H9 (cell line): ENCODE results near the gene CLSTN3. TPM values are rescaled to one million over a fixed set of nuclear protein-coding genes. Genes with fewer than 3 reads are reported as not detected.

Source experiments
- DNase-seq: peaks from one replicate; pipeline ENCODE4 v3.0.0-alpha.2; 2017
- H2AFZ ChIP-seq: one replicate; pipeline ENCODE4 v1.6.1; 2013; ENCODE audit warnings: mild to moderate bottlenecking, low read length, control low read depth, moderate library complexity
- H2AK5ac ChIP-seq: 2 replicates; pipeline ENCODE4 v1.6.1; 2013; ENCODE audit warnings: low read length, control low read depth, mixed read lengths; ENCODE audit not compliant: insufficient read length
- H2BK120ac ChIP-seq: one replicate; pipeline ENCODE4 v1.6.1; 2013; ENCODE audit warnings: low read depth, mild to moderate bottlenecking, low read length, control low read depth, inconsistent platforms; ENCODE audit not compliant: poor library complexity, severe bottlenecking
- H2BK12ac ChIP-seq: 2 replicates; pipeline ENCODE4 v1.6.1; 2013; ENCODE audit warnings: low read length, control low read depth, mixed read lengths, low read depth; ENCODE audit not compliant: insufficient read length
- H2BK15ac ChIP-seq: 2 replicates; pipeline ENCODE4 v1.6.1; 2013; ENCODE audit warnings: low read depth, low read length, control low read depth
- H2BK20ac ChIP-seq: one replicate; pipeline ENCODE4 v1.6.1; 2013; ENCODE audit warnings: low read depth, mild to moderate bottlenecking, low read length, control low read depth, inconsistent platforms; ENCODE audit not compliant: poor library complexity, severe bottlenecking
- H2BK5ac ChIP-seq: 2 replicates; pipeline ENCODE4 v1.6.1; 2013; ENCODE audit warnings: low read length, control low read depth, mixed read lengths; ENCODE audit not compliant: insufficient read length
- H3K14ac ChIP-seq: 2 replicates; pipeline ENCODE4 v1.6.1; 2013; ENCODE audit warnings: low read length, control low read depth; ENCODE audit not compliant: insufficient read depth
- H3K18ac ChIP-seq: 2 replicates; pipeline ENCODE4 v1.6.1; 2013; ENCODE audit warnings: low read depth, mild to moderate bottlenecking, mixed read lengths, low read length, control low read depth; ENCODE audit not compliant: insufficient read length
- H3K23ac ChIP-seq: 2 replicates; pipeline ENCODE4 v1.6.1; 2013; ENCODE audit warnings: low read length, control low read depth, mixed read lengths, low read depth; ENCODE audit not compliant: insufficient read length
- H3K23me2 ChIP-seq: 2 replicates; pipeline ENCODE4 v1.6.1; 2013; ENCODE audit warnings: low read depth, mild to moderate bottlenecking, mixed read lengths, low read length, control low read depth; ENCODE audit not compliant: insufficient read length, poor library complexity, severe bottlenecking
- H3K27ac ChIP-seq: 2 replicates; pipeline ENCODE4 v1.5.1; 2013; ENCODE audit warnings: low read length, control low read depth, mixed read lengths, low read depth; ENCODE audit not compliant: insufficient read length
- H3K27me3 ChIP-seq: 2 replicates; pipeline ENCODE4 v1.6.1; 2013; ENCODE audit warnings: low read length, control low read depth, inconsistent platforms; ENCODE audit not compliant: insufficient read depth
- H3K4ac ChIP-seq: 2 replicates; pipeline ENCODE4 v1.6.1; 2013; ENCODE audit warnings: low read depth, mild to moderate bottlenecking, control low read depth, inconsistent platforms, low read length, moderate library complexity
- H3K4me1 ChIP-seq: 2 replicates; pipeline ENCODE4 v1.6.1; 2013; ENCODE audit warnings: low read length, control low read depth, inconsistent platforms; ENCODE audit not compliant: insufficient read depth
- H3K4me2 ChIP-seq: 2 replicates; pipeline ENCODE4 v1.6.1; 2013; ENCODE audit warnings: low read length, control low read depth, mixed read lengths; ENCODE audit not compliant: insufficient read length, insufficient read depth
- H3K56ac ChIP-seq: 2 replicates; pipeline ENCODE4 v1.6.1; 2013; ENCODE audit warnings: low read depth, mild to moderate bottlenecking, mixed read lengths, low read length, control low read depth; ENCODE audit not compliant: insufficient read length
- H3K79me1 ChIP-seq: 2 replicates; pipeline ENCODE4 v1.6.1; 2013; ENCODE audit warnings: low read depth, mild to moderate bottlenecking, moderate library complexity, low read length, control low read depth, inconsistent platforms; ENCODE audit not compliant: insufficient read depth, poor library complexity, severe bottlenecking
- H3K79me2 ChIP-seq: 2 replicates; pipeline ENCODE4 v1.6.1; 2013; ENCODE audit warnings: low read length, control low read depth, inconsistent platforms; ENCODE audit not compliant: insufficient read depth
- H3K9ac ChIP-seq: 2 replicates; pipeline ENCODE4 v1.6.1; 2013; ENCODE audit warnings: low read length, control low read depth, mixed read lengths; ENCODE audit not compliant: insufficient read length; ENCODE audit errors: extremely low read depth
- H3K9me3 ChIP-seq: one replicate; pipeline ENCODE4 v1.6.1; 2013; ENCODE audit warnings: low read depth, low read length, inconsistent platforms; ENCODE audit not compliant: control insufficient read depth
- H3T11ph ChIP-seq: one replicate; pipeline ENCODE4 v1.6.1; 2013; ENCODE audit warnings: mild to moderate bottlenecking, low read length, control low read depth, inconsistent platforms
- H4K20me1 ChIP-seq: one replicate; pipeline ENCODE4 v1.6.1; 2013; ENCODE audit not compliant: control insufficient read depth, insufficient read length, insufficient read depth
- H4K5ac ChIP-seq: 2 replicates; pipeline ENCODE4 v1.6.1; 2013; ENCODE audit warnings: low read depth, mild to moderate bottlenecking, mixed read lengths, low read length, control low read depth; ENCODE audit not compliant: insufficient read length
- H4K8ac ChIP-seq: replicated peaks from 2 replicates; pipeline ENCODE4 v1.6.1; 2013; ENCODE audit warnings: low read length, control low read depth, mixed read lengths, low read depth; ENCODE audit not compliant: insufficient read length
- H4K91ac ChIP-seq: 2 replicates; pipeline ENCODE4 v1.6.1; 2013; ENCODE audit warnings: low read depth, mild to moderate bottlenecking, moderate library complexity, mixed read lengths, low read length, control low read depth; ENCODE audit not compliant: insufficient read length
- H3K27ac Mint-ChIP-seq, 3 experiments: 2 replicates in 2 of 3; 3 replicates in 1 of 3; pipeline ENCODE4 v1.8.0; 2020 to 2021; ENCODE audit warnings: mixed read lengths in 3 of 3, mild to moderate bottlenecking in 1 of 3, moderate library complexity in 1 of 3
- H3K27me3 Mint-ChIP-seq: 2 replicates; pipeline ENCODE4 v1.8.0; 2021; ENCODE audit warnings: low read depth, mild to moderate bottlenecking, moderate library complexity, mixed read lengths
- H3K36me3 Mint-ChIP-seq, 3 experiments: 2 replicates in 2 of 3; 3 replicates in 1 of 3; pipeline ENCODE4 v1.8.0; 2020 to 2021; ENCODE audit warnings: low read depth in 3 of 3, mixed read lengths in 3 of 3; ENCODE audit not compliant: insufficient read depth in 1 of 3
- H3K4me1 Mint-ChIP-seq, 2 experiments: 2 replicates each; pipeline ENCODE4 v1.8.0; 2020; ENCODE audit warnings: mixed read lengths in 2 of 2
- H3K4me3 Mint-ChIP-seq, 2 experiments: 2 replicates in 1 of 2; 3 replicates in 1 of 2; pipeline ENCODE4 v1.8.0; 2020 to 2021; ENCODE audit warnings: mild to moderate bottlenecking in 2 of 2, mixed read lengths in 2 of 2, moderate library complexity in 1 of 2
- H3K9me3 Mint-ChIP-seq, 2 experiments: 2 replicates in 1 of 2; 3 replicates in 1 of 2; pipeline ENCODE4 v1.8.0; 2020; ENCODE audit warnings: mild to moderate bottlenecking in 2 of 2, mixed read lengths in 2 of 2, moderate library complexity in 1 of 2
- total RNA-seq: library from RNA; stranded (reverse); gene quantifications from 2 replicates; pipeline ENCODE4 v1.2.1, GENCODE V29; 2021
- TF ChIP-seq, protein P1 (sequence below): fragments of 200-600 bp; sonication (generic); conservative IDR thresholded peaks from 3 replicates; pipeline ENCODE4 v1.8.0; 2021; ENCODE audit warnings: antibody characterized with exemption, mild to moderate bottlenecking

CLSTN3 gene
- total RNA-seq, 1 experiment from 2014 or later, result 26.2 TPM

DNA sequence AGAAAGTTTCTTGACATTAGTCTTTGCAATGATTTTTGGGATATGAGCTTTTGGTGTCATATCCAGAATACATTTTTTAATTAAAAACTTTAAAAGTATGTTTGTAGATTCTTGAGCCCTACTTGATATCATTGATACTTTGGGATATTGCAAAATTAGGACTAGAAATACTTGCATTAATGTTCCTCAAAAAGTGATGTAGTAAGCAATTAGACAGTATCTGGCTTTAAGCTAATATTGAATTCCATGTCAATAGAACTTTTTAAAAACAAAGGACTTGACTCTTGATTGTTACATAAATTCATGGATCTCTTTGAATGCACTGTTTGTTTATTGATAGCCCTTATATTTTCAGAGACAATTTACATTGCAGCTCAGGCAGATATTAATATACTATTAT, 74.9 kb downstream of the CLSTN3 start:
- Histone ChIP-seq H3K18ac (no peak overlapping the region), H3K23me2 (no peaks in the 10 kb centered on the region), H3K27ac (no peak overlapping the region), H2BK120ac (no peak overlapping the region), H3K14ac (no peak overlapping the region), H2BK20ac (no peak overlapping the region), H3T11ph (no peak overlapping the region), H2AK5ac (no peak overlapping the region), H3K27me3 (no peaks in the 10 kb centered on the region), H3K4ac (no peak overlapping the region), H3K4me1 (no peaks in the 10 kb centered on the region), H3K9me3 (no peaks in the 10 kb centered on the region), H4K20me1 (no peaks in the 10 kb centered on the region), H3K56ac (no peak overlapping the region), H4K8ac (no peak overlapping the region), H4K91ac (no peak overlapping the region), H3K79me1 (no peaks in the 10 kb centered on the region), H3K4me2 (no peak overlapping the region), H3K9ac (no peak overlapping the region), H3K23ac (no peak overlapping the region), H3K79me2 (no peaks in the 10 kb centered on the region), H2BK5ac (no peak overlapping the region), H2BK12ac (no peak overlapping the region), H4K5ac (no peak overlapping the region), H2AFZ (no peak overlapping the region), H2BK15ac (no peak overlapping the region)
- Mint-ChIP-seq H3K4me3 (no peak overlapping the region), H3K9me3 (peaks cover 11 to 13% of the 10 kb centered on the region in 2 experiments), H3K27me3 (no peaks in the 10 kb centered on the region), H3K36me3 (peaks cover 79 to 98% (median 88%) of the 10 kb centered on the region in 3 experiments), H3K4me1 (peaks cover 0 to 4% of the 10 kb centered on the region in 2 experiments; a peak in 2 of 4 replicates), H3K27ac (no peak overlapping the region)
- TF ChIP-seq, protein P1, sequence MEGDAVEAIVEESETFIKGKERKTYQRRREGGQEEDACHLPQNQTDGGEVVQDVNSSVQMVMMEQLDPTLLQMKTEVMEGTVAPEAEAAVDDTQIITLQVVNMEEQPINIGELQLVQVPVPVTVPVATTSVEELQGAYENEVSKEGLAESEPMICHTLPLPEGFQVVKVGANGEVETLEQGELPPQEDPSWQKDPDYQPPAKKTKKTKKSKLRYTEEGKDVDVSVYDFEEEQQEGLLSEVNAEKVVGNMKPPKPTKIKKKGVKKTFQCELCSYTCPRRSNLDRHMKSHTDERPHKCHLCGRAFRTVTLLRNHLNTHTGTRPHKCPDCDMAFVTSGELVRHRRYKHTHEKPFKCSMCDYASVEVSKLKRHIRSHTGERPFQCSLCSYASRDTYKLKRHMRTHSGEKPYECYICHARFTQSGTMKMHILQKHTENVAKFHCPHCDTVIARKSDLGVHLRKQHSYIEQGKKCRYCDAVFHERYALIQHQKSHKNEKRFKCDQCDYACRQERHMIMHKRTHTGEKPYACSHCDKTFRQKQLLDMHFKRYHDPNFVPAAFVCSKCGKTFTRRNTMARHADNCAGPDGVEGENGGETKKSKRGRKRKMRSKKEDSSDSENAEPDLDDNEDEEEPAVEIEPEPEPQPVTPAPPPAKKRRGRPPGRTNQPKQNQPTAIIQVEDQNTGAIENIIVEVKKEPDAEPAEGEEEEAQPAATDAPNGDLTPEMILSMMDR, result no peak
- no peak for DNase-seq
